ENCODE results near the gene LNX2.

Gene LNX2

DNA sequence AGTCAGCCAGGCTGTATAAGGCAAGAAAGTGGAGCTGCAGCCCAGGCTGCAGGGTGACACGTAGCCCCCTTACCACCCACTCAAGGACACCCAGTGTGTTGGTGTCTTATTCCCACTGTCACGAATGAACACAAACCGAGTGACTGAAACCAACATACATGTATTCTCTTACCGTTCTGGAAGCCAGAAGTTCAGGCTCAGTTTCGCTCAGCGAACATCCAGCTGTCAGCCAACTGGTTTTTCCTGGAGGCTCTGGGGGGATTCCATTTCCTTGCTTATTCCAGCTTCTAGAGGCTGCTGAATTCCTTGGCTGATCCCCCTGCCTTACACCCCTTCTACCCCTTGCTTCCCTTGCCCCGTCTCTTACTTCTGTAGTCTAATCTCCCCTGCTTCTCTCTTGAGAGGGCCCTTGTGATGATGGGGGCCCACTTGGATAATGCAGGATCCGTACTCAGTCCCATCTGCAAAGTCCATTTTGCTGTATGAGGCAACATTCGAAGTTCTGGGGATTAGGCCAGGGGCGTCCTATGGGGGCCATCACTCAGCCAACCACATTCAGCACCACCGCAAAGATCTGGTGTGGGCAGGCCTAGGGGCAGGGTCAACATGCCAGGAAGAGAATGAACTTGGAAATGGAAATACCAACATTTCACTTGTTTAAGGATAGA lies 122.6 kb downstream of the LNX2 start:
- no peak for DNase-seq

- DNase-seq, result no peak
Measured at GRCh38 chr13:27496536-27497273, 123.6 kb downstream of the LNX2 start.

- no peak for DNase-seq
Measured at GRCh38 chr13:27496006-27496405, 124.3 kb downstream of the LNX2 start.

Data from stimulated activated CD8-positive, alpha-beta memory T cell treated with anti-CD3 and anti-CD28 coated beads, Interleukin-4, amount 100 ng/mL, for 48 hours (primary cell).